Epithelial cell of umbilical artery (primary cell): ENCODE results near the gene CCDC93. TPM values are rescaled to one million over a fixed set of nuclear protein-coding genes. Genes with fewer than 3 reads are reported as not detected.

Source experiments
- total RNA-seq: library from RNA; depleted of rRNA; stranded (reverse); fragments of >200 nt; gene quantifications from 2 replicates; pipeline ENCODE4 v1.2.3, GENCODE V29; 2014

The CCDC93 gene
- total RNA-seq, result 18.2 and 33.9 TPM in 2 replicates

GRCh38 chr2:118013724-118014491, at the start of gene CCDC93:
TSS of gene CCDC93 (minus strand) at chr2:118014070. CDS start at chr2:118013995, 75 bp downstream.

Other genes with a start within 250 kb of the CCDC93 start
- gene DDX18, start 199.4 kb downstream of the CCDC93 start, total RNA-seq, result 58.8 and 82.2 TPM in 2 replicates
- gene INSIG2, start 74.4 kb upstream of the CCDC93 start, total RNA-seq, result 18.8 and 33.1 TPM in 2 replicates